PFSK-1 (cell line): ENCODE results near the gene CARM1.

ENCODE experiments used
- FOXP2 ChIP-seq: optimal IDR thresholded peaks from 2 replicates; pipeline ENCODE3; 2011; ENCODE audit warnings: borderline replicate concordance, control low read depth, inconsistent platforms; ENCODE audit not compliant: insufficient read depth; ENCODE audit errors: extremely low read length, extremely low read depth
- POLR2AphosphoS5 ChIP-seq: IDR thresholded peaks from 2 replicates; pipeline ENCODE4 v1.6.1; 2012; ENCODE audit warnings: low read depth, mild to moderate bottlenecking, control low read depth, low read length, moderate library complexity
- REST ChIP-seq, 2 experiments: IDR thresholded peaks; 2 replicates each; pipeline versions ENCODE4 v1.6.1 to v1.8.0; 2011 to 2012; ENCODE audit warnings: low read depth in 2 of 2, low read length in 2 of 2, control low read depth in 1 of 2, inconsistent platforms in 1 of 2, mild to moderate bottlenecking in 1 of 2, moderate library complexity in 1 of 2; ENCODE audit not compliant: insufficient read depth in 1 of 2
- SIN3A ChIP-seq: IDR thresholded peaks from 2 replicates; pipeline ENCODE4 v1.6.1; 2012; ENCODE audit warnings: mild to moderate bottlenecking, low read length, moderate library complexity, borderline replicate concordance; ENCODE audit not compliant: insufficient read depth
- TAF1 ChIP-seq: IDR thresholded peaks from 2 replicates; pipeline ENCODE4 v1.6.1; 2012; ENCODE audit warnings: low read length, control low read depth, borderline replicate concordance; ENCODE audit not compliant: insufficient read depth

CARM1 gene

GRCh38 chr19:10923260-10924112 is 52.1 kb downstream of the CARM1 start:
- no peak for TF ChIP-seq FOXP2
- TF ChIP-seq POLR2AphosphoS5 = no peak; the same call in 1 of the 2 replicates
- no peak for TF ChIP-seq SIN3A
- no peak for TF ChIP-seq TAF1
- no peak for TF ChIP-seq REST (IDR thresholded peaks at IDR 0.05; ENCODE audit: insufficient read depth in 1 of 2, low read depth in 2 of 2, low read length in 2 of 2)

- TF ChIP-seq FOXP2 (no peak), SIN3A (no peak), TAF1 (no peak), REST (IDR thresholded peaks at IDR 0.05; ENCODE audit: insufficient read depth in 1 of 2, low read depth in 2 of 2, low read length in 2 of 2) (no peak), POLR2AphosphoS5 (no peak)
Measured at GRCh38 chr19:10924597-10924996, 53.2 kb downstream of the CARM1 start.

- no peak for TF ChIP-seq REST (IDR thresholded peaks at IDR 0.05; ENCODE audit: insufficient read depth in 1 of 2, low read depth in 2 of 2, low read length in 2 of 2)
- TF ChIP-seq TAF1 = no peak
- TF ChIP-seq FOXP2 = no peak
- TF ChIP-seq POLR2AphosphoS5 = no peak
- no peak for TF ChIP-seq SIN3A
Measured at GRCh38 chr19:10927730-10928562, 56.6 kb downstream of the CARM1 start.

GRCh38 chr19:10928563-10929401 is 57.4 kb downstream of the CARM1 start, which contains the start of the genes TIMM29 and YIPF2:
TSS of gene TIMM29 (plus strand) at chr19:10928811. CDS start at chr19:10928823, 12 bp downstream.
TSS of gene YIPF2 (minus strand) at chr19:10928639. CDS start at chr19:10928410, 229 bp downstream.
- peak; percentile 75; the same call in 1 of the 2 replicates for TF ChIP-seq POLR2AphosphoS5
- TF ChIP-seq SIN3A = peak; percentile 78; the same call in 1 of the 2 replicates
- peak; percentile 66 for TF ChIP-seq FOXP2
- peak; percentile 91 for TF ChIP-seq TAF1
- TF ChIP-seq REST (IDR thresholded peaks at IDR 0.05; ENCODE audit: insufficient read depth in 1 of 2, low read depth in 2 of 2, low read length in 2 of 2) = no peak
